ENCODE results near the gene ARMH3. TPM values are rescaled to one million over a fixed set of nuclear protein-coding genes. Genes with fewer than 3 reads are reported as not detected.

The ARMH3 gene
- total RNA-seq, 1 donor from 2014 or later: 26.6 TPM

DNA sequence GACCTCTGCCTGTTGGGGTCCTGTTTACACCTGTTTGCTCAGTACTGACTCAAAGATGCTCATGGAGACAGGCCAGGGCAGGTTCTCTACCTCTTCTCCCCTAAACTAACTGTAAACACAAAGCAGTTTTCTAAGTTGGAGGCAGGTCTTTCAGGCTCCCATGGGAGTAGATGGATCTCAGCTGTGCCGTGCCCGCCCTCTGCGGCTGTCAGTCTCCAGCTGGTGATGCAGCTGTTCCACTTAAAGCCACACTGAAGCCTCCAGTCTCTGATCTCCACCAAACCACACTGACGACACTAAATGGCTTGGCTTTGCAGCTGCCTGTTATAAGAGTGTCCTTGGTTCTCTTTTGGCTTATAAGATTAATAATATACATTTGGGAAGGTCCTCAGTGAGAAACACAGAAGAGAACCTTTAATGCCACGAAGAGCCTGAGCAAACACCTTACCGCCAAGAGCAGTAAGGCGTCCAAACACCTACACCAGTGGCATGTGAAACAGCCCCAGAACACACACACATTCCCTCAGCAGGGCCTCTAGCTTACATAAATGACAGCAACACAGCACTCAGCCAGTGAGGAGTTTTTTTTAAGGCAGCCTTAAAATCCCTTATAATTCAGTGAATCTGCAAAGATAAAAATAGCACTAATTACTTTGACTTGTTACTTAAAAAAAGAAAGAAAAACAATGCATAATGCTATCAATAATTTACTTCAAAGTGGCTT is 152.0 kb downstream of the ARMH3 start:
- no peak for DNase-seq (ENCODE audit: low spot score in 2 of 2, unreplicated experiment in 2 of 2)
- H3K36me3 Mint-ChIP-seq: no peaks in the 10 kb centered on the region
- peaks cover 2% of the 10 kb centered on the region for H3K4me1 Mint-ChIP-seq
- H3K4me3 Mint-ChIP-seq: no peak overlapping the region
- TF ChIP-seq, protein P1, sequence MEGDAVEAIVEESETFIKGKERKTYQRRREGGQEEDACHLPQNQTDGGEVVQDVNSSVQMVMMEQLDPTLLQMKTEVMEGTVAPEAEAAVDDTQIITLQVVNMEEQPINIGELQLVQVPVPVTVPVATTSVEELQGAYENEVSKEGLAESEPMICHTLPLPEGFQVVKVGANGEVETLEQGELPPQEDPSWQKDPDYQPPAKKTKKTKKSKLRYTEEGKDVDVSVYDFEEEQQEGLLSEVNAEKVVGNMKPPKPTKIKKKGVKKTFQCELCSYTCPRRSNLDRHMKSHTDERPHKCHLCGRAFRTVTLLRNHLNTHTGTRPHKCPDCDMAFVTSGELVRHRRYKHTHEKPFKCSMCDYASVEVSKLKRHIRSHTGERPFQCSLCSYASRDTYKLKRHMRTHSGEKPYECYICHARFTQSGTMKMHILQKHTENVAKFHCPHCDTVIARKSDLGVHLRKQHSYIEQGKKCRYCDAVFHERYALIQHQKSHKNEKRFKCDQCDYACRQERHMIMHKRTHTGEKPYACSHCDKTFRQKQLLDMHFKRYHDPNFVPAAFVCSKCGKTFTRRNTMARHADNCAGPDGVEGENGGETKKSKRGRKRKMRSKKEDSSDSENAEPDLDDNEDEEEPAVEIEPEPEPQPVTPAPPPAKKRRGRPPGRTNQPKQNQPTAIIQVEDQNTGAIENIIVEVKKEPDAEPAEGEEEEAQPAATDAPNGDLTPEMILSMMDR (IDR thresholded peaks at IDR 0.05; ENCODE audit: unreplicated experiment): no peak
- H3K27me3 Mint-ChIP-seq (ENCODE audit: low read depth): no peaks in the 10 kb centered on the region
- H3K9me3 Mint-ChIP-seq: no peaks in the 10 kb centered on the region
- no peak overlapping the region for H3K27ac Mint-ChIP-seq

DNA sequence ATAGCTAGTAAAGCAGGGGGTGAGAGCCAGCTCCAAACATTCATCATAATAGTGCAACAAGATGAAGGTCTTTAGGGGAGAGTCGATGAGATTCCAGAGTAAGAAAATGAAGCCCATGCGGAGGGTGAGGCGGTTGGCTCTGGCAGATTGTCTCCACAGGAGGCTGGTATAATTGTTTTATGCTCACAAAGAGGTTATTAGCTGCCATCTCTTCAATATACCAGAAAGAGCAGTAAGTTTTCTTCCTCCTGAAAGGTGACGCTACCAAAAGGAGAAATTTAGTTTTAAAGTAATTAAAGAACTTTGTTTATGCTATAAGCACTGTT is 153.2 kb downstream of the ARMH3 start:
- Mint-ChIP-seq H3K36me3 (no peaks in the 10 kb centered on the region), H3K9me3 (no peaks in the 10 kb centered on the region), H3K27me3 (ENCODE audit: low read depth) (no peaks in the 10 kb centered on the region), H3K4me1 (peaks cover 2% of the 10 kb centered on the region), H3K4me3 (no peak overlapping the region), H3K27ac (no peak overlapping the region)
- TF ChIP-seq, protein P1 (IDR thresholded peaks at IDR 0.05; ENCODE audit: unreplicated experiment): no peak
- DNase-seq (ENCODE audit: low spot score in 2 of 2, unreplicated experiment in 2 of 2): no peak

DNA sequence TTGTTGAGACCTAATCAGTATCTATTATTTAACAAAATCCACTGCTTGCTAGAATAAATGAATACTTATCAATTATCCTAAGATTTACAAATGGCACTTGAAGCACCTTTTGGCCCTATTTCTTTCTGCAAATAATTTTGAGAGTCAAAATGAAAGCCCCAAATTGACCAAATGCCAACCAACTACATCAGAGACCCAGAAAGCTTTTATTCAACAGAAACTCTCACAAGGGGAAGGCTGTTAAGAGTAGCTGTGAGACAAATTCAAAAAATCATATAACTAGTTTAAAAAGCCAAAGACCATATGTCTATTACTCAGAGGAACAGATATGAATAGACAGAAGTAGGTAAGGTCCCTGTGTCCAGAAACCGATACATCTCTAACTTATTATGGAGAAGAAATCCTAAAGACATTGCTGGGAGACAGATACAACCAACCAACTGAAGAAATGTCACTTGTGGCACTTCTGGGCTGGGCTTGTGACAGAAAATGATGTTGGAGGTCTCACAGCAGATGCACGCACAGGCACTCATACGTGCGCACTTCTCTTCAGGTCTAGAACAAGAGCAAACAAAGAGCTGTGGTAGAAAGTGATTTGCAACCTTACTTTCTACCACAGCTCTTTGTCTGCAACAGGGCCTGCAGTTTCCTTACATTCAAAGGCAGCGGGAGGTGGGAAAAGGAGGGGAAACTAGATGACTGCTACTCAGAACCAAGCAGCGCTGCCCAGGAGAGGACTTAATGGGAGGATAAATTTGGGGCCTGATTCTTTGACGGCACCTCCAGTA is 153.7 kb downstream of the ARMH3 start:
- Mint-ChIP-seq H3K4me3 (no peak overlapping the region), H3K4me1 (peaks cover 7% of the 10 kb centered on the region), H3K27me3 (ENCODE audit: low read depth) (no peaks in the 10 kb centered on the region), H3K27ac (no peak overlapping the region), H3K36me3 (no peaks in the 10 kb centered on the region), H3K9me3 (no peaks in the 10 kb centered on the region)
- TF ChIP-seq, protein P1 (IDR thresholded peaks at IDR 0.05; ENCODE audit: unreplicated experiment): no peak
- DNase-seq (ENCODE audit: low spot score in 2 of 2, unreplicated experiment in 2 of 2): no peak

DNA sequence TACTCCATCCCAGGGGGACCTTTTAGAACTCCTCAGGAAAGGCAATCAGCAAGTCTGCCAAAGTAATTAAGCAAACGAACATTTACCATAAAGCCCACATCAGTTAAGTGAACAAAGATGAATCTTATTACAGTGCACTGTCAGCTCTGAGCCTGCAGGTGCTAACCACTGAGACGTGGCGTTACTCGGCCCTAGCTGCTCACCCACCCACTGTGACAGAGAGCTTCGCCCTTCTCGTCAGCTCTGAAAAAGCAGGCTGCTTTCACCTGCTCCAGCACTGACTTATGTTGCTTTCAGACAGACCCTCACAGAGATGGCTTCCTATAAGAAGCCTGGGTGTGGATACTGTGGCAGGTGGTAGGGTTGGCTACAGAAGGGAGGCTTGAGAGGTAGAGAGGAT is 154.6 kb downstream of the ARMH3 start:
- TF ChIP-seq, protein P1 (IDR thresholded peaks at IDR 0.05; ENCODE audit: unreplicated experiment): no peak
- H3K27me3 Mint-ChIP-seq (ENCODE audit: low read depth): no peaks in the 10 kb centered on the region
- H3K27ac Mint-ChIP-seq: no peak overlapping the region
- H3K4me3 Mint-ChIP-seq: no peak overlapping the region
- no peaks in the 10 kb centered on the region for H3K9me3 Mint-ChIP-seq
- H3K4me1 Mint-ChIP-seq: peaks cover 7% of the 10 kb centered on the region
- no peak for DNase-seq (ENCODE audit: low spot score in 2 of 2, unreplicated experiment in 2 of 2)
- no peaks in the 10 kb centered on the region for H3K36me3 Mint-ChIP-seq

DNA sequence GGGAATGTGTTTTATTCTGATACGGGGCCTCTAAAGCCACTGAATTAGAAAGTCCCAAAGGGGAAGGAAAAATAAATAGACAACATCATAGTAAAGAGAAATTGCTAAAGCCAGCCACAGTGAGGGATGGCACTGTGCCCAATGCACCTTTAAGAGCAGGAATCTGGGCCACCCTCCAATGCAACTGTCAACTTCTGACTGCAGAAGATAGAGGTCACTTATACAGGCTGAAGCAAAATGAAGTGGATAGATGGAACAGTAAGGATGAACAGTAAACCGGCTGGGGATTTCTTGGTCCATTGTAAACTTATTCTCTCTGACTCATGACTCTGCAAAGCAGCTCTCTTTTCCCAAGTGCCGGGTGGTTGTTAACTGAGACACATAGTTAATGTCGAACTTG is 158.3 kb downstream of the ARMH3 start:
- H3K36me3 Mint-ChIP-seq: no peaks in the 10 kb centered on the region
- peaks cover 7% of the 10 kb centered on the region for H3K4me1 Mint-ChIP-seq
- H3K27ac Mint-ChIP-seq: no peak overlapping the region
- DNase-seq (ENCODE audit: low spot score in 2 of 2, unreplicated experiment in 2 of 2): no peak
- no peak overlapping the region for H3K4me3 Mint-ChIP-seq
- H3K9me3 Mint-ChIP-seq: no peaks in the 10 kb centered on the region
- no peaks in the 10 kb centered on the region for H3K27me3 Mint-ChIP-seq (ENCODE audit: low read depth)
- TF ChIP-seq, protein P1 (IDR thresholded peaks at IDR 0.05; ENCODE audit: unreplicated experiment): no peak
